Neuron (in vitro differentiated cells): ENCODE data around the gene PTPN1.
"Not testable (repeated sequence)": the region's sequence is repeated elsewhere in the genome, so short reads cannot be mapped to it uniquely, and the experiment has no call there.

Experiments
- H2AFZ ChIP-seq: one replicate; pipeline ENCODE4 v1.6.1; 2013; ENCODE audit warnings: low read depth, mild to moderate bottlenecking, inconsistent platforms, low read length, moderate library complexity
- H3K27me3 ChIP-seq: one replicate; pipeline ENCODE4 v1.6.1; 2013; ENCODE audit warnings: low read length; ENCODE audit not compliant: insufficient read depth
- H3K36me3 ChIP-seq: one replicate; pipeline ENCODE4 v1.6.1; 2013; ENCODE audit warnings: low read length; ENCODE audit not compliant: insufficient read depth
- H3K4me1 ChIP-seq: one replicate; pipeline ENCODE4 v1.6.1; 2013; ENCODE audit warnings: low read length; ENCODE audit not compliant: insufficient read depth
- H3K4me3 ChIP-seq: 2 replicates; pipeline ENCODE4 v1.5.1; 2013; ENCODE audit warnings: mild to moderate bottlenecking, low read length, moderate library complexity
- H3K9me3 ChIP-seq: one replicate; pipeline ENCODE4 v1.6.1; 2013; ENCODE audit warnings: low read length

Gene PTPN1

GRCh38 chr20:50471231-50471630, 39.0 kb upstream of the PTPN1 start:
- Histone ChIP-seq H3K27me3 (no peaks in the 10 kb centered on the region), H2AFZ (no peak overlapping the region), H3K9me3 (no peaks in the 10 kb centered on the region), H3K4me3 (no peak overlapping the region), H3K4me1 (peaks cover 6% of the 10 kb centered on the region), H3K36me3 (no peaks in the 10 kb centered on the region)

GRCh38 chr20:50472693-50473664, 37.2 kb upstream of the PTPN1 start:
- no peak overlapping the region for H2AFZ ChIP-seq

DNA sequence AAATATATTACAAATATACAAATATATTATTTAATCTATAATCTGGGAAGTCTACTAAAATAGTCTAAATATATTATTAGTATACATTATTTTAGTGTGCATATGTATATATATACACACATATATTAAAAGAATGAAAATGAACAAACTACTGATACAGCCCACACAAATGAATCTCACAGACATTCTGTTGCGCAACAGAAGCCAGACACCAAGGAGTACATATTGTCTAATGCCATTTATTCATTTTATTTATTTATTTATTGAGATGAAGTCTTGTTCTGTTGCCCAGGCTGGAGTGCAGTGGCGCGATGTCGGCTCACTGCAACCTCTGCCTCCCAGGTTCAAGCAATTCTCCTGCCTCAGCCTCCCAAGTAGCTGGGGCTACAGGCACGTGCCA, 35.8 kb upstream of the PTPN1 start:
- H2AFZ ChIP-seq, H3K4me1 ChIP-seq, H3K4me3 ChIP-seq, H3K9me3 ChIP-seq, H3K36me3 ChIP-seq, H3K27me3 ChIP-seq: not testable (repeated sequence)

More at GRCh38 chr20:50472693-50473664, 37.2 kb upstream of the PTPN1 start:
- no peak overlapping the region for H3K4me3 ChIP-seq
- no peaks in the 10 kb centered on the region for H3K27me3 ChIP-seq
- no peaks in the 10 kb centered on the region for H3K9me3 ChIP-seq
- no peaks in the 10 kb centered on the region for H3K36me3 ChIP-seq
- peaks cover 6% of the 10 kb centered on the region for H3K4me1 ChIP-seq

DNA sequence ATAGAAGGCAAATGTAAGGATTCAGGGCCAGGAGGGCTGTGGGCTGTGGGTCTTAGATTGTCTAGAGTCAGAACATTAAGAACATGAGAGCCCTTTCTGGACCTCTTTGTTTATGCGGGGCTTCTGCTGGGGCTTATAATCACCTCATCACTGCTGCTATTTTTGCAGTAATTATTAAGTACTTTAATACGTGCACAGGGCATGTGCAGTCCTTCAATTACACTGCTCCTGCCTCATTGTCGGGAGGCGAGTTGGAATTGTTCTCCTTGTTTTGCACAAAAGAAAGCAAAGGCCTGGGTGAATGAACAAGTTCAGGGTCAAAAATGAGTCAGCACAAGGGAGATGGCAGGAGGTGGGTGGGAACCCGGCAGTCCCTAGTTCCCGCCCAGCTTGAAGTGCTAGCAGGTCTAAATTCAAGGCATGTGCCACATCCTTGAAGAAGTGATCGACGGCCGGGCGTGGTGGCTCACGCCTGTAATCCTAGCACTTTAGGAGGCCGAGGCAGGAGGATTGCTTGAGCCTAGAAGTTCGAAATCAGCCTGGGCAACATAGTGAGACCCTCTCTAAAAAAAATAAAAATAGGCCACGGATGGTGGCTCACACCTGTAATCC, 34.4 kb upstream of the PTPN1 start:
- Histone ChIP-seq H3K9me3 (no peaks in the 10 kb centered on the region), H3K27me3 (no peaks in the 10 kb centered on the region), H3K4me1 (peaks cover 6% of the 10 kb centered on the region), H3K4me3 (no peak overlapping the region), H3K36me3 (no peaks in the 10 kb centered on the region), H2AFZ (no peak overlapping the region)

GRCh38 chr20:50477239-50477872, 32.8 kb upstream of the PTPN1 start:
- H3K4me3 ChIP-seq: no peak overlapping the region
- H2AFZ ChIP-seq: no peak overlapping the region
- H3K36me3 ChIP-seq: no peaks in the 10 kb centered on the region
- H3K9me3 ChIP-seq: no peaks in the 10 kb centered on the region
- no peaks in the 10 kb centered on the region for H3K27me3 ChIP-seq
- H3K4me1 ChIP-seq: peaks cover 6% of the 10 kb centered on the region

GRCh38 chr20:50478162-50478990, 31.8 kb upstream of the PTPN1 start:
- H3K27me3 ChIP-seq: no peaks in the 10 kb centered on the region
- peaks cover 6% of the 10 kb centered on the region for H3K4me1 ChIP-seq
- H3K4me3 ChIP-seq: no peak overlapping the region
- no peaks in the 10 kb centered on the region for H3K36me3 ChIP-seq
- H2AFZ ChIP-seq: no peak overlapping the region
- H3K9me3 ChIP-seq: no peaks in the 10 kb centered on the region

DNA sequence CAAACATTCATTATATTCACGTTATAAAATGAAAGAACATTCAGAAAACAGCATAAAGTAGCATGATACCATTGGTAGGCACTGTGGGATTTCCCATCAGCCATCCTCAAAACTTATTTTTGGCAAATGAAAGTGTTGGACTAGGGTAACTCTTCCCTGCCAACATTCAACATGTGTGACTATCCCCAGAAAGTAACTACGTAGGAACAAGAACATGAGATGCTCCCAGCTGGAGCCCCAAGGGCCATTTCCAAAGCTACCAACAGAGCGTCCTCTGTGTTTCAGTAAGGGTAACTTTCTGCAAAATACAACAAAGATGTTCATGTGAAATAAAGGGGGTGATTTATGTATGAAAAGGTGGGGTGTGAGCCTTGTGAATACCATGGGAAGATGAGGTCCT, 28.4 kb upstream of the PTPN1 start:
- H2AFZ ChIP-seq: no peak overlapping the region
- H3K36me3 ChIP-seq: no peaks in the 10 kb centered on the region
- no peaks in the 10 kb centered on the region for H3K9me3 ChIP-seq
- H3K27me3 ChIP-seq: no peaks in the 10 kb centered on the region
- no peak overlapping the region for H3K4me3 ChIP-seq
- H3K4me1 ChIP-seq: no peaks in the 10 kb centered on the region

DNA sequence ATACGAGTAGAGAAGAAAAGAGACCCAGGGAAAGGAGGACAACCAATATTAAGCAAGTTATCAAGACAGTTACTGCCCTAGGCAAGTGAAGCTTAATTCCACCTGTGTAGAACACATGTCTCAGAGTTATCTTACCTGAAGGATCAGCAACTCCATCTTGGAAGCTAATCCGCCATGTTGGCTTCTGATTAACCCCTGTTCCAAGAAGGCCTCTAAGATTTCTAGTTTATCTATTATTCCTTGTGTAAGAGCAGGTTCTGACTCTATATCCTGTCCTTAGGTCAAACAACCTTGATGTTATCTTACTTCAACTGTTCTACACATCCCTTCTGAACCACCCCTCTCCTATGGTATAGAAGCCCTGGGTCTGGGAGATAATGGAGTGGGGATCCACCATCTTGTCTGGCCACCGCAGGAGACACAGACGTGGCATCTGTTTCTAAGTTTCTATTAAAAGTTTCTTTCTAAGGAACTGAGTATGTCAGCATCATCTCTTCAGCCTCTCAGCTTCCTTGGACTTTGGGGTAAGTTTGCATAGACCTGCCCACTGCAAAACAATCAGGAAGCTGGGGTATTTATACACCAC, 27.7 kb upstream of the PTPN1 start:
- no peaks in the 10 kb centered on the region for H3K9me3 ChIP-seq
- H2AFZ ChIP-seq: no peak overlapping the region
- no peaks in the 10 kb centered on the region for H3K36me3 ChIP-seq
- H3K4me1 ChIP-seq: no peaks in the 10 kb centered on the region
- H3K4me3 ChIP-seq: no peak overlapping the region
- H3K27me3 ChIP-seq: no peaks in the 10 kb centered on the region

GRCh38 chr20:50484271-50484976, 25.8 kb upstream of the PTPN1 start:
- Histone ChIP-seq H3K36me3 (no peaks in the 10 kb centered on the region), H3K4me1 (no peaks in the 10 kb centered on the region), H3K27me3 (no peaks in the 10 kb centered on the region), H2AFZ (no peak overlapping the region), H3K4me3 (no peak overlapping the region), H3K9me3 (peaks cover 1% of the 10 kb centered on the region)

DNA sequence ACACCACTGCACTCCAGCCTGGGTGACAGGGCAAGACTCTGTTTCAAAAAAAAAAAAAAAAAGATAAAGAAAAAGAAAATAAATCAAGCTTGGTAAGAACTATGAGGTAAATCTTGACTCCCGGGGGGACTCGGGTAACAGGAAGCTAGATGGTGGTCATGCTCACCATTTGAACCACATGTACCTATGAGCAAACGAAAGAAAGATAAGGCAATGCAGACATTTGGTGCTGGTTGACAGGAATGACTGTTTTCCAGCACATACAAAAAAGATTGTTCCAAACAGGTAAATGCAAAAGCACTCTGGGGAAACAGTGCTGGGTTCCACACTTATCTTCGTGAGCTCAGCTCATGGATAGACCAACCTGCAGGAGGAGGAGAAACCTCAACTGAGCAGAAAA, 22.8 kb upstream of the PTPN1 start:
- Histone ChIP-seq H3K9me3 (peaks cover 1% of the 10 kb centered on the region), H3K27me3 (no peaks in the 10 kb centered on the region), H3K4me1 (no peaks in the 10 kb centered on the region), H3K4me3 (no peak overlapping the region), H3K36me3 (no peaks in the 10 kb centered on the region), H2AFZ (no peak overlapping the region)

DNA sequence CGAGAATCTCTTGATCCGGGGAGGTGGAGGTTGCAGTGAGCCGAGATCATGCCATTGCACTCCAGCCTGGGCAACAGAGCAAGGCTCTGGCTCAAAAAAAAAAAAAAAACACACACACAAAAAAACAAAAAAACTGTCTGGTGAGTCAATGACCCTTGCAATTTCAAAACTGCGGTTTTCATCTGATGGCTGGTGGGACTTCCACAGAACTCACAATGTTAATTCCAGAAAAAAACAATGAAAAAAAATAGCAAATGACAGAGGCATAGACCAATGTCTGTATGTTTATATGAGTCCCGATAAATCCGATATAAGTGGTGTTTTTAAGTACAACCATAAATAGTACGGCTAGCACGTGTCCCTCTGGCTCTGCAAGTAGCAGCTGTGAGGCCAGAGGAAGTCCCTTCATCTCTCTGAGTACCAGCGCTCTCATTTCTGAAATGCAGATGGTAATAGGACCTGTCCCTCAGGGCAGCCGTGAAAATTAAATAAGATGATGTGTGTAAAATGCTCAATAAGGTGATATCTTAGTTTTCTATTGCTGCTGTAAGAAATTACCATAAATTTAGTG, 21.9 kb upstream of the PTPN1 start:
- Histone ChIP-seq H3K36me3 (no peaks in the 10 kb centered on the region), H3K27me3 (no peaks in the 10 kb centered on the region), H2AFZ (no peak overlapping the region), H3K4me1 (no peaks in the 10 kb centered on the region), H3K9me3 (peaks cover 1% of the 10 kb centered on the region), H3K4me3 (no peak overlapping the region)

- Histone ChIP-seq H3K4me3 (no peak overlapping the region), H3K9me3 (peaks cover 1% of the 10 kb centered on the region), H3K4me1 (no peaks in the 10 kb centered on the region), H2AFZ (no peak overlapping the region), H3K27me3 (no peaks in the 10 kb centered on the region), H3K36me3 (no peaks in the 10 kb centered on the region)
Measured at GRCh38 chr20:50491168-50491567, 19.0 kb upstream of the PTPN1 start.
